IMR-90 (cell line): ENCODE data around the gene RGS14. TPM values are rescaled to one million over a fixed set of nuclear protein-coding genes. Genes with fewer than 3 reads are reported as not detected.
A peak's percentile ranks its signal among the peaks of the same experiment; 100 is the strongest.

ENCODE experiments used
- ATAC-seq: fragments of 200-7000 bp; cut with Tn5 transposase; 2 replicates; pipeline ENCODE4 v1.9.1; 2020; ENCODE audit warnings: low read depth, mild to moderate bottlenecking, moderate library complexity
- BruUV-seq: library from RNA; stranded (reverse); fragments of 400-500 nt; replicated peaks from 2 replicates; lab custom pipeline; 2021; lab: Mats Ljungman, UMichigan
- CTCF ChIA-PET: fragments of 300-600 bp; formaldehyde crosslinking; extraction: SDS; loops from one replicate; lab custom pipeline; 2021; ENCODE audit warnings: antibody characterized with exemption; lab: Yijun Ruan, JAX
- POLR2A ChIA-PET: fragments of 300-600 bp; sonication (Branson Sonifier 250); formaldehyde crosslinking; loops from one replicate; lab custom pipeline; 2022; ENCODE audit warnings: antibody characterized with exemption; ENCODE audit not compliant: unreplicated experiment; lab: Charles Lee
- DNase-seq: peaks from one replicate; pipeline ENCODE4 v3.0.0; 2013
- H2AFZ ChIP-seq: replicated peaks from 2 replicates; pipeline ENCODE3; 2013; ENCODE audit warnings: low read length, mild to moderate bottlenecking; ENCODE audit not compliant: poor library complexity
- H2AK5ac ChIP-seq: 2 replicates; pipeline ENCODE4 v1.6.1; 2013; ENCODE audit warnings: low read depth, low read length, inconsistent platforms
- H2AK9ac ChIP-seq: replicated peaks from 2 replicates; pipeline ENCODE3; 2013; ENCODE audit warnings: mild to moderate bottlenecking, low read depth, low read length, moderate library complexity; ENCODE audit not compliant: poor library complexity
- H2BK120ac ChIP-seq: 2 replicates; pipeline ENCODE4 v1.6.1; 2013; ENCODE audit warnings: low read depth, low read length, inconsistent platforms
- H2BK15ac ChIP-seq: 3 replicates; pipeline ENCODE4 v1.6.1; 2013; ENCODE audit warnings: low read depth, low read length, inconsistent platforms
- H2BK20ac ChIP-seq: 2 replicates; pipeline ENCODE4 v1.6.1; 2013; ENCODE audit warnings: low read depth, mild to moderate bottlenecking, inconsistent platforms, low read length, moderate library complexity
- H2BK5ac ChIP-seq: 2 replicates; pipeline ENCODE4 v1.6.1; 2013; ENCODE audit warnings: mild to moderate bottlenecking, low read depth, low read length, inconsistent platforms; ENCODE audit not compliant: poor library complexity, severe bottlenecking
- H3K14ac ChIP-seq: replicated peaks from 2 replicates; pipeline ENCODE4 v1.6.1; 2013; ENCODE audit warnings: low read depth, low read length, inconsistent platforms
- H3K18ac ChIP-seq: 2 replicates; pipeline ENCODE4 v1.6.1; 2013; ENCODE audit warnings: low read depth, low read length, control low read depth
- H3K23ac ChIP-seq: 2 replicates; pipeline ENCODE4 v1.6.1; 2013; ENCODE audit warnings: low read depth, low read length, inconsistent platforms
- H3K27ac ChIP-seq: 2 replicates; pipeline ENCODE4 v1.5.1; 2013; ENCODE audit warnings: mild to moderate bottlenecking, control low read depth, low read length; ENCODE audit not compliant: insufficient read depth
- H3K27me3 ChIP-seq: 2 replicates; pipeline ENCODE4 v1.6.1; 2013; ENCODE audit warnings: low read length; ENCODE audit not compliant: control insufficient read depth, insufficient read depth
- H3K36me3 ChIP-seq: 2 replicates; pipeline ENCODE4 v1.6.1; 2013; ENCODE audit warnings: low read length, mixed read lengths; ENCODE audit not compliant: control insufficient read depth, insufficient read depth
- H3K4ac ChIP-seq: 2 replicates; pipeline ENCODE4 v1.6.1; 2013; ENCODE audit warnings: low read depth, low read length, inconsistent platforms
- H3K4me1 ChIP-seq: 2 replicates; pipeline ENCODE4 v1.6.1; 2013; ENCODE audit warnings: low read length, mixed read lengths; ENCODE audit not compliant: control insufficient read depth, insufficient read depth
- H3K4me2 ChIP-seq: 2 replicates; pipeline ENCODE4 v1.6.1; 2013; ENCODE audit warnings: low read depth, mild to moderate bottlenecking, control low read depth, low read length, moderate library complexity
- H3K4me3 ChIP-seq: 2 replicates; pipeline ENCODE4 v1.5.1; 2013; ENCODE audit warnings: low read depth, mild to moderate bottlenecking, control low read depth, low read length, moderate library complexity; ENCODE audit not compliant: insufficient read depth
- H3K56ac ChIP-seq: 2 replicates; pipeline ENCODE4 v1.6.1; 2013; ENCODE audit warnings: low read length, inconsistent platforms; ENCODE audit not compliant: insufficient read depth; ENCODE audit errors: extremely low read depth
- H3K79me1 ChIP-seq, 2 experiments: 2 replicates each; pipeline ENCODE4 v1.6.1; 2013; ENCODE audit warnings: low read length in 2 of 2, inconsistent platforms in 1 of 2, low read depth in 1 of 2
- H3K9ac ChIP-seq: 2 replicates; pipeline ENCODE4 v1.6.1; 2013; ENCODE audit warnings: low read depth, low read length, control low read depth
- H3K9me1 ChIP-seq: 2 replicates; pipeline ENCODE4 v1.6.1; 2013; ENCODE audit warnings: low read length, inconsistent platforms; ENCODE audit not compliant: insufficient read depth
- H3K9me3 ChIP-seq: 2 replicates; pipeline ENCODE4 v1.6.1; 2013; ENCODE audit warnings: low read length; ENCODE audit not compliant: control insufficient read depth, insufficient read depth
- H4K20me1 ChIP-seq: 2 replicates; pipeline ENCODE4 v1.6.1; 2013; ENCODE audit warnings: low read length, inconsistent platforms; ENCODE audit not compliant: insufficient read depth
- H4K5ac ChIP-seq: 2 replicates; pipeline ENCODE4 v1.6.1; 2013; ENCODE audit warnings: mild to moderate bottlenecking, low read depth, low read length, control low read depth
- H4K8ac ChIP-seq, 2 experiments: 2 replicates each; pipeline ENCODE4 v1.6.1; 2013; ENCODE audit warnings: low read depth in 2 of 2, low read length in 2 of 2, control low read depth in 1 of 2, inconsistent platforms in 1 of 2
- H4K91ac ChIP-seq: 2 replicates; pipeline ENCODE4 v1.6.1; 2013; ENCODE audit warnings: low read depth, low read length, inconsistent platforms; ENCODE audit not compliant: insufficient read depth
- BHLHE40 ChIP-seq: fragments of 150-350 bp; IDR thresholded peaks from 2 replicates; pipeline ENCODE4 v1.6.1; 2016; ENCODE audit warnings: mild to moderate bottlenecking, low read depth, low read length
- CEBPB ChIP-seq: IDR thresholded peaks from 2 replicates; pipeline ENCODE4 v1.6.1; 2012; ENCODE audit warnings: low read depth, low read length, improper control_type of control experiment
- CHD1 ChIP-seq: IDR thresholded peaks from 2 replicates; pipeline ENCODE4 v1.6.1; 2012; ENCODE audit warnings: low read depth, low read length, improper control_type of control experiment
- CTCF ChIP-seq: conservative IDR thresholded peaks from 2 replicates; pipeline ENCODE4 v1.5.1; 2012; ENCODE audit warnings: mild to moderate bottlenecking, low read depth, low read length, improper control_type of control experiment
- ELK1 ChIP-seq: fragments of 150-350 bp; IDR thresholded peaks from 2 replicates; pipeline ENCODE4 v1.6.1; 2016; ENCODE audit warnings: low read depth, mild to moderate bottlenecking, low read length, moderate library complexity, borderline replicate concordance
- FOS ChIP-seq: fragments of 150-350 bp; IDR thresholded peaks from 2 replicates; pipeline ENCODE4 v1.6.1; 2016; ENCODE audit warnings: low read depth, low read length
- MAFK ChIP-seq: IDR thresholded peaks from 2 replicates; pipeline ENCODE4 v1.6.1; 2012; ENCODE audit warnings: low read depth, low read length, improper control_type of control experiment
- MAZ ChIP-seq: IDR thresholded peaks from 2 replicates; pipeline ENCODE4 v1.6.1; 2012; ENCODE audit warnings: low read depth, mild to moderate bottlenecking, low read length, improper control_type of control experiment, moderate library complexity, borderline replicate concordance
- MXI1 ChIP-seq: IDR thresholded peaks from 2 replicates; pipeline ENCODE4 v1.6.1; 2012; ENCODE audit warnings: low read depth, mild to moderate bottlenecking, low read length, moderate library complexity, borderline replicate concordance
- NFE2L2 ChIP-seq: fragments of 150-350 bp; IDR thresholded peaks from 2 replicates; pipeline ENCODE4 v1.6.1; 2016; ENCODE audit warnings: low read depth, mild to moderate bottlenecking, low read length
- POLR2A ChIP-seq: IDR thresholded peaks from 2 replicates; pipeline ENCODE4 v1.6.1; 2012; ENCODE audit warnings: mild to moderate bottlenecking, low read depth, low read length
- RAD21 ChIP-seq: IDR thresholded peaks from 2 replicates; pipeline ENCODE4 v1.6.1; 2012; ENCODE audit warnings: low read length, improper control_type of control experiment
- RCOR1 ChIP-seq: IDR thresholded peaks from 2 replicates; pipeline ENCODE4 v1.6.1; 2012; ENCODE audit warnings: mild to moderate bottlenecking, low read length, improper control_type of control experiment; ENCODE audit not compliant: insufficient replicate concordance
- RFX5 ChIP-seq: IDR thresholded peaks from 2 replicates; pipeline ENCODE4 v1.8.0; 2012; ENCODE audit warnings: low read depth, mild to moderate bottlenecking, low read length, moderate library complexity
- SMC3 ChIP-seq: fragments of 150-350 bp; IDR thresholded peaks from 2 replicates; pipeline ENCODE4 v1.6.1; 2016; ENCODE audit warnings: low read depth, mild to moderate bottlenecking, antibody characterized with exemption, low read length, moderate library complexity
- USF2 ChIP-seq: fragments of 150-350 bp; IDR thresholded peaks from 2 replicates; pipeline ENCODE4 v1.6.1; 2017; ENCODE audit warnings: mild to moderate bottlenecking, antibody characterized with exemption, low read length, low read depth
- WGBS, 2 experiments: methylation state at CpG; one replicate each; pipeline versions ENCODE4 v1.1.5 to v1.1.7; 2013; ENCODE audit warnings: missing lambda C conversion rate in 2 of 2; ENCODE audit not compliant: insufficient read length in 1 of 2; ENCODE audit errors: extremely low coverage in 2 of 2; 5-methylcytosine and 5-hydroxymethylcytosine counted together
- dilution Hi-C: fragments of 300-500 bp; cut with HindIII; formaldehyde crosslinking; loops from one replicate; pipeline ENCODE4 v1.14.3; 2018; ENCODE audit warnings: low sequenced_read_pairs; ENCODE audit not compliant: unreplicated experiment
- in situ Hi-C: fragments of 300-500 bp; cut with MboI; formaldehyde crosslinking; loops from 3 replicates; pipeline ENCODE4 v1.14.3; 2019; ENCODE audit warnings: low sequenced_read_pairs, inconsistent platforms, mixed read lengths
- intact Hi-C: fragments of 100-400 bp; cut with micrococcal nuclease; formaldehyde crosslinking; loops from 2 replicates; pipeline ENCODE4 v1.10.0; 2022
- polyA plus RNA-seq, 3 experiments: library from polyadenylated mRNA; depleted of rRNA; stranded (reverse); fragments of >200 nt; gene quantifications; 2 replicates each; pipeline ENCODE4 v1.2.3, GENCODE V29; 2012; ENCODE audit warnings: low replicate concordance in 1 of 3
- total RNA-seq: library from RNA; depleted of rRNA; stranded (reverse); fragments of >200 nt; gene quantifications from 2 replicates; pipeline ENCODE4 v1.2.3, GENCODE V29; 2012

Gene RGS14
- total and polyA plus RNA-seq, 2 of the 4 experiments (the other 2 are of a cell fraction): 1.1 to 6.5 TPM

GRCh38 chr5:177397875-177398390, 40.2 kb downstream of the RGS14 start:
- in situ Hi-C loops: no loop called here
- no TSS peak for BruUV-seq

More at GRCh38 chr5:177397875-177398390, 40.2 kb downstream of the RGS14 start:
- H2BK20ac ChIP-seq: no peak overlapping the region
- dilution Hi-C loops: no loop called here
- no peak overlapping the region for H2AFZ ChIP-seq
- H3K23ac ChIP-seq: no peak overlapping the region
- no peak overlapping the region for H3K4me3 ChIP-seq
- CTCF ChIA-PET: no interaction called here
- H4K91ac ChIP-seq: no peak overlapping the region
- peak overlapping the region; percentile 5 for H2AK9ac ChIP-seq
- H2AK5ac ChIP-seq: no peak overlapping the region
- H3K4me1 ChIP-seq: no peaks in the 10 kb centered on the region; the same call in 1 of the 2 replicates
- no peak overlapping the region for H3K27ac ChIP-seq
- no peaks in the 10 kb centered on the region for H4K20me1 ChIP-seq
- POLR2A ChIA-PET: no interaction called here
- no peak for TF ChIP-seq ELK1
- no peak for TF ChIP-seq POLR2A
- TF ChIP-seq BHLHE40: no peak
- TF ChIP-seq RCOR1: no peak
- TF ChIP-seq RAD21: no peak
- TF ChIP-seq MAFK: no peak
- no peak for TF ChIP-seq MAZ
- TF ChIP-seq USF2: no peak
- TF ChIP-seq MXI1: no peak
- no peak for TF ChIP-seq CEBPB
- TF ChIP-seq NFE2L2: no peak
- no peak for TF ChIP-seq FOS
- no peak for TF ChIP-seq CHD1
- TF ChIP-seq CTCF: no peak
- TF ChIP-seq SMC3: no peak
- no peak for TF ChIP-seq RFX5
- H3K14ac ChIP-seq: no peak overlapping the region
- WGBS, 2 experiments: 79% methylated on average over 9 of the region's 16 CpGs; no CpG with 5 or more reads in 1 of the 2 experiments
- H3K4me2 ChIP-seq: no peak overlapping the region
- no peaks in the 10 kb centered on the region for H3K79me1 ChIP-seq
- peaks cover 2% of the 10 kb centered on the region; the same call in 1 of the 2 replicates for H3K9me3 ChIP-seq
- H3K27me3 ChIP-seq: peaks cover 82% of the 10 kb centered on the region
- no peak overlapping the region for H4K5ac ChIP-seq
- ATAC-seq (no peak), DNase-seq (no peak)
- H3K9me1 ChIP-seq: no peaks in the 10 kb centered on the region
- intact Hi-C loops: no loop called here
- H4K8ac ChIP-seq: no peak overlapping the region
- H2BK5ac ChIP-seq: no peak overlapping the region
- no peak overlapping the region for H3K9ac ChIP-seq
- H3K36me3 ChIP-seq: no peaks in the 10 kb centered on the region
- no peak overlapping the region for H2BK15ac ChIP-seq
- no peak overlapping the region for H3K56ac ChIP-seq
- no peak overlapping the region for H3K18ac ChIP-seq
- H2BK120ac ChIP-seq: no peak overlapping the region
- no peak overlapping the region for H3K4ac ChIP-seq
